NCI-H1048 (cell line): Measurements from ENCODE around the gene SLC25A53.
A peak's percentile ranks its signal among the peaks of the same experiment; 100 is the strongest.
"Not testable (repeated sequence)": the region's sequence is repeated elsewhere in the genome, so short reads cannot be mapped to it uniquely, and the experiment has no call there.

Source experiments
- DNase-seq: peaks from one replicate; lab custom pipeline; 2025; lab: John Stamatoyannopoulos, UW

The SLC25A53 gene

DNA sequence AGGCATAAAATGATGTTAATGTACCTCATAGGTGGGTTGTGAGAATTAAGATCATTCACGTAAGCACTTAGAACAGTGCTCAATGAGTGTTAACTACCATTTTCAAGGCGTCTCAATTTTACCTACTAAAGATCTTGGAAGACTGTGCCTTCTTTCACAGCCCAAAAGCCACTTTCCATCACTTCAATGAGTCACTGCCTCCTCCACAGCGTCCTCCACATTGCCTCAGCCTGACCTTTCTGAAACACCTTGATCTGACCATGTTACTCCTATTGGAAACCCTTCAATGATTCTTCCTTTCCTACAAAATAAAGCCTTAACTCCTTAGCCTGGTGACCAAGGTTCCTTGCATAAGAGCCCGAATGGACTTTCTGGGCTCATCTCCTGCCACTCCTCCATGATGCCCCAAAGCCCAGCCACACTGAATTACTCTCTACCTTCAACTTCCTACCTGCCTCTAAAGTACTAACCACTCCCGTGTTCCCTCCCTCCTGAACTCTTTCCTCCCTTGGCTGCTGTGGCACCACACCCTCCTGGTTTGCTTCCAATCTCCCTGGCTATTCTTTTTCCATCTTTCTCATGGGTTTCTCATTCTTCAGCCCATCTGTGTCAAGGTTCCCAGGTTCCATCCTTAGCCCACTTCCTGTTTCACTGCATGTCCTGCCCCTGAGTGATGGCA is 22.1 kb downstream of the SLC25A53 start:
- no peak for DNase-seq

- DNase-seq, result no peak
Measured at GRCh38 chrX:104130808-104131207, 26.0 kb downstream of the SLC25A53 start.

DNA sequence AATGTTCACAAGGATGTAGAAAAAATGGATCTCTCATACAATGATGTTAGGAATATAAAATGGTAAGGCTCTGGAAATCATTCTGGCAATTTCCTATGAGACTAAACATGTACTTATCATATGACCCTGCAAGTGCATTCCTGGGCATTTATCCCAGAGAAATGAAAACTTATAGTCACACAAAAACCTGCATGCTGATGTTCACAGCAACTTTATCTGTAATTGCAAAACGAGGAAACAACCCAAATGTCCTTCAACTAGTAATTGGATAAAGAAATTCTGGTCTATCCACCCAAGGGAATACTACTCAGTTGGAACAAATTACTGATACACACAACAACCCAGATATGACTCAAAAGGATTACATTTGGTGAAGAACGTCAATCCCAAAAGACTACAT is 30.0 kb downstream of the SLC25A53 start:
- no peak for DNase-seq

GRCh38 chrX:104122829-104123228 is 34.0 kb downstream of the SLC25A53 start:
- no peak for DNase-seq

DNA sequence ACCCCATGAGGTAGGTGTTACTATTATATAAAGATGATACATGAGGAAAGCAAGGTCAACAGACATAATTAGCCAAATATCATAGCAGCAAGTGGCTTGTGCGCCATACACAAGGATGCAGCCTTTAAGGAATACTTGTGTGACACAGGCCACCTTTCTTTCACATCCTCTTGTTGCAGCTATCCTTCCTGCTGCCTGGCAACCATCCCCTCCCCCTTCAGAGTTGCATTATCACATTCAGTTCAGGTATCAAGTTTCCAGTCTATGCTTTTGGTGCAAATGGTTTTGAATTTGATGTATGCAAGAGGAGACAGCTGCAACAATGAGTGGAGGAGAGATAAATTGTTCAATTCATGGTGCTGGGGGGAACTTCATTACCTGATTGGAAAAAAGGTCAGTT is 38.0 kb downstream of the SLC25A53 start:
- DNase-seq, result no peak

- no peak for DNase-seq
Measured at GRCh38 chrX:104117759-104118158, 39.0 kb downstream of the SLC25A53 start.

- peak; percentile 11 for DNase-seq
Measured at GRCh38 chrX:104113222-104113965, 43.4 kb downstream of the SLC25A53 start.

- peak; percentile 6 for DNase-seq
Measured at GRCh38 chrX:104112326-104112951, 44.4 kb downstream of the SLC25A53 start, which contains the start of gene ZCCHC18. Gene ZCCHC18, plus strand, starts transcription at chrX:104112523. Its CDS starts 1,589 bp downstream, at chrX:104114112.

DNA sequence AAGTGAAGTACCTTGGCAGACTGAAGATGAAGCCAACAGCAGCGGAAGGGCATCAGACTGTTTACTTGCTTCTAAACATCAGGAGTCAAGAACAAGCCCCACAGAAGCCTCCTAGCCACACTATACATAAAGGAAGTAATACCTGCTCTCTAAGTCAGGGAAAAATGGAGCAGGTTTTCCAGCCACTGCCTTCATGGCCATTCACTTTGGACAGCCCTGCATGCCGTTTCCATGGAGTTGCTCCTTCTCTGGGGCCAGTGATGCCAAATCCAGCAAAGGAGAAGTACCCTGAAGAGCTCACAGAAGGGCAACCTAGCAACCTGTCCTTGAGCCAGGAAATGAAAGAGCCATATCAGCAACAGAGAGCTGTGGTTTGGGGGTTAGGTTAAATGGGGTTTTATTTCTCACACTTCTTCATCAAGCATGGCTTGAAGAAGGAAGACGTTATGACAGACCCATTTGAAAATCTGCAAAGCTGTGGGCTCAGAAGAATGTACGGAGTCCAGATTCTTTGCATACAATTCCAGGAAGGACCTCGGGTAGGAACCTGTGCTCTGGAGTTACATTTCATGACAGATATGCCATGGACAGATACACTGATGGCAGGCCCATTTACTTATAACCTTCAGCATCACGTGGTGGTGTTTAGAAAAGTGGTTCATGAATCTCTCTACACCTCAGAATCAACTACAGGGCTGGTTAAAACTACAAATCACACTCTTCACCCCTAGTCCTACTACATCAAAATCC is 46.1 kb downstream of the SLC25A53 start:
- DNase-seq, result not testable (repeated sequence)

DNA sequence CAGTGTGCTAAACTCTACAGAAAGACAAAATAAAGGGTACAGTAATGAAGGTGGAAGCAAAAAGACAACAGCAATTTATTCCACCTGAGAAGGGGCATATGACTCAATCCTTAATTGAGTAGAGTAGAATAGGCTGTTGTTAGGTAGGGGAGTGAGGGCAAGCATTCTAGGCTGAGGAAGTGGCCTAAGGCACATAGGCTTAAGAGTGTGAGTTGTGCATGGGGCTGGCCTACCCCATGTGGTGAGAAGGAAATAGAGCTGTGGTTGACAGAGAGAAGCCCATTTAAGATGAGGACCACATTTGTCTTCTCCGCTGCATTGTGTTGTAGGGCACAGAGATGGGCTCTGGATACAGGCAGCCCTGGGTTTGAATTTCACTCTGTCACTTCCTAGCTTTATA is 47.9 kb downstream of the SLC25A53 start:
- DNase-seq, result no peak

DNA sequence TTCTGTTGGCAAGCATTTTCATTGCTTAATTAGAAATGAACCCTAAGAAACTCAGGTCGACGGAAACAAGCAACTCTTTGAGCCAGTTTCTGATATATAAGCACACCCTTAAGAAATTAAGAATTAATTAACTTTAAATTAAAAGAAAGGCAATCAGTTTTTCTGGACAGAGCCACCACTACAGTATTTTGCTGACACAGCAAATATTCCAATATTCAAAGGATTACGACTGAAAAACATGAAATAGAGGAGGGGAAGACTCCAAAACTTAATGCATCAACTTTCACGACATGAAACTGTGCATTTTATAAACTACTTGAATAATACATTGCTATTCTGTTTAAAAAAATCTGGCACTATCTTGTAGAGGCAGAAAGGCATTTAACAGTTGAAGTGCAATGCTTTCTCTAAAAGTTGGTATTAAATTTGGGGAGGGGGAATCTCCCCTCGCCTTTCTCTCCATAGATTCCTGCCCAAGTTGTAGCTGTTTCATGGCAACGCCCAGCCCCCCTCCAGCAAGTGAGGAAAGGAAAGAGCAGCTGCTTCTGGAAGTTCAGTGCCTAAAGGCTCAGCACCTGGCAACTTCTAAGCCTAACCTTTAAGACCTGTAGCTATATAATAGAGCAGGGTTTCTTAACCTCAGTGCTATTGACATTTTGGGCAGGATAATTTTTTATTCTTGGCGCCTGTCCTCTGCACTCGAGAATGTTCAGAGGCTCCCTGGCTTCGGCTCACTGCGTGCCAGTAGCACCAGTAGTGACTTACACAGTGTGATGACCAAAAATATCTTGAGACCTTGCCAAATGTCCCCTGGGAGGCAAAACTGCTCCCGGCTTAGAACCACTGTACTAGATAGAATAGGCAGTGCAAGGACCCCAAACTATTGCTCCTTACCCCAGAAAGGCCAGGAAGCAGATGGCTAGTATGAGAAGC is 51.2 kb downstream of the SLC25A53 start:
- DNase-seq, result no peak

GRCh38 chrX:104104676-104105075 is 52.1 kb downstream of the SLC25A53 start:
- no peak for DNase-seq

DNA sequence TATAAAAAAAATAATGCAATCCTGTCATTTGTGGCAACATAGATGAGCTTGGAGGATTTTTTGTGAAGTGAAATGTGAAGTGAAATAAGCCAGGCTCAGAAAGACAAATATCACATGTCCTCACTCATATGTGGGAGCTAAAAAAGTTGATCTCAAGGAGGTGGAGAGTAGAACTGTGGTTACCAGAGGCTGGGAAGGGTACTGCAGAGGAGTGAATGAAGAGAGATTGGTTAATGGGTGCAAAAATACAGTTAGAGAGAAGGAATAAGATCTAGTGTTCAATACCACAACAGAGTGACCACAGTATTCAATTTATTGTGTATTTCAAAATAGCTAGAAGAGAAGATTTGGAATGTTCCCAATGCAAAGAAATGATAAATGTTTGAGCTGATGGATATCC is 57.9 kb downstream of the SLC25A53 start:
- no peak for DNase-seq

DNA sequence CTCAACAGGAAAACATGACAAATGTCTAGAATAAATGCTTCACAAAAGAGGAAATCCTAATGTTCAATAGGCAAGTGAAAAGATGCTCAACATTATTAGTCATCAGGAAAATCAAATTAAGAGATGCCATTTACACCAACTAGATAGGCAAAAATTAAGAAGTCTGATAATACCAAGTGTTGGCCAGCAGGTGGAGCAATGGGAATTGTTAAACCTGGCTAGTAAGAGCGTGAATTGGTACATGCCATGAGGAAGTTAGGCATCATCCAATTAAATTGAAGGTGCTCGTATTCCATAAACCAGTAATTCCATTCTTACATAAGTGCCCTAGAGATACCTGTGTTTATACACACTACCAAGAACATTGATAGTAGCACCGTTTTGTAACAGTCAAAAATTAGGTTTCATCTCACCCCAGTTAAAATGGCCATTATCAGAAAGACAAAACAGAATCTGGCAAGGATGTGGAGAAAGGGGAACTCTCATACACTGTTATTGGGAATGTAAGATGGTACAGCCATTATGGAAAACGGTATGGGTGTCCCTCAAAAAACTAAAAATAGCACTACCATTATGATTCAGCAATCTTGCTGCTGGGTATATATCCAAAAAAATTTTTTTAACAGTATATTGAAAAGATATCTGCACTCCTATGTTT is 58.5 kb downstream of the SLC25A53 start:
- DNase-seq, result no peak

- DNase-seq, result no peak
Measured at GRCh38 chrX:104085919-104086318, 70.9 kb downstream of the SLC25A53 start.

DNA sequence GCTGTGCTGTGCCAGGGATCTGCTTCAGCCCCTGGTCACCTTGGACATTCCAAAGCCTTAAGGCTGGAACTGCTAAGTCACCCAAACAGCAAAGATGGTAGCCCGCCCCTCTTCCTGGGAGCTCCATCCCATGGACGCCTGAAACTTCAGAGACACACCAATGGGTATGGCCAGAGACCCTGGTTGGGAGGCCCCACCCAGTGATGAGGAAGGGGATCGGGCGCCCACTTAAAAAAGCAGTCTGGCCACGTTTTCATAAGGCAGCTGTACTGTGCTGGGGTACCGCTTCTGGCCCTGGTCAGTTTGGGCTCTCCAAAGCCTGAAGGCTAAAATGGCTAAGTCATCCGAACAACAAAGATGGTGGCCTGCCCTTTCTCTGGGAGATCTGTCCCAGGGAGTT is 71.3 kb downstream of the SLC25A53 start:
- no peak for DNase-seq

DNA sequence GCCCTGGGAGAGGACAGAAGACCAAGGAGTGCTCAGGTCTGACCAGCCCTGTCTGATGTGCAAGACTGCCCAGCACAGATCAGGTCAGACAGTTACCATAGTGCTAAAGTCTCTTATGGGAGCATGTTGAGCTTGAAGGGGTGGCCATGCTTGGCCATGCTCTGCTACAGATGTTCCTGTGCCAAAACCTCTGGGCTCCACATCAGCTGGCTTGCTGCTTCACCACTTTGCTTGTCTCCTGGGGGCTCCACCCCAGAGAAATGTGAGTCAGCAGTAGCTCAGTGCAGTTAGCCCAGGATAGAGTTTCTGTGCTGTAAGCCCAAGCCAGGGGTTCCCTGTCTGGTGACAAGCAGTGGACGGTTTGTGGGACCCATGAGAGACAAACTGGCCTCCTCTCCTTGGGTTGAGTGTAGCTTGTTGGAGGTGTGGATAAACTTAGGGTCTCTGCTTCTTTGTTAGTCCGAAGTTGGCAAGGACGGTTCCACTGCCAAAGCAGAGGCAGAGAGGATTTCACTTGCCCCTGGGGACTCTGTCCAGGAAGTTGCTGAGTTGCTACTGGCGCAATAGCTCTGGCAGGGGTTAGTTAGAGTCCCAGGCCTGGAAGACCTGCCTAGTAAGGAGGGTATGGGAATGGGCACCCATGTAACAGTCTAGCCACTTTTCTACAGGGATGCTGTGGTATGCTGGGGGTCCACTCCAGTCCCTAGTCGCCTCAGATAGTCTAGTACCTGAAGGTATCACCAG is 72.1 kb downstream of the SLC25A53 start:
- DNase-seq, result no peak

DNA sequence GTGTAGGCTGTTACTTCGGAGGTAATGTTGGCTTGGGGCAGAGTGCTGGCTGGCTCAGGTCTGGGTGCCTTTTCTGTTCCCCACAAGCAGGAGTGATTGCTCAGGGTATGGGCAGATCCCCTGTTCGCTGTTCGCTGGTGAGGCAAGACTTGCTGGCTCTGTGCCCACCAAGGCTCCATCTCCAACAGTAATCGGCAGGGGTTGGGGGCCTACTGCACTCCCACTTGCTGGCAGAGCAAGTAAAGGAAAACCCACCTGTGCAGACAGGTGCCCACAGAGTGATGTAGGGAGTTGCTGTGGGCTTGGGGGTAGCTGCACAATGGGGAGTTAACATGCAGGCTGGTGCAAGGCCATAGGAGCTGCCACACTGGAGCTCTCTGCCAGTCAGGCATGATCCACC is 72.7 kb downstream of the SLC25A53 start:
- no peak for DNase-seq

- DNase-seq, result not testable (repeated sequence)
Measured at GRCh38 chrX:104077854-104078253, 79.0 kb downstream of the SLC25A53 start.
